ENCODE data around the gene LRMDA. TPM values are rescaled to one million over a fixed set of nuclear protein-coding genes. Genes with fewer than 3 reads are reported as not detected.

LRMDA gene
- total RNA-seq, 5 donors from 2014 or later (not counting 1 experiment from before 2014, with no cell fraction given), result 0.30 to 1.2 TPM; not detected in 3

GRCh38 chr10:75441196-75441595 is 9.8 kb downstream of the LRMDA start:
- Mint-ChIP-seq H3K4me1 (no peaks in the 10 kb centered on the region), H3K4me3 (no peak overlapping the region), H3K27ac (no peak overlapping the region), H3K36me3 (no peaks in the 10 kb centered on the region), H3K9me3 (peaks cover 13 to 24% (median 21%) of the 10 kb centered on the region in 3 donors), H3K27me3 (peaks cover 19 to 32% of the 10 kb centered on the region in 2 donors)
- H3K4me3 ChIP-seq (ENCODE audit: control insufficient read depth in 1 of 2, extremely low read depth in 1 of 2, low read length in 1 of 2), result no peak overlapping the region
- no peak for ATAC-seq (replicated peaks in 1 of 4)
- no peaks in the 10 kb centered on the region for H3K4me1 ChIP-seq (ENCODE audit: control insufficient read depth in 1 of 2, extremely low read depth in 1 of 2, insufficient read depth in 2 of 2, low read length in 2 of 2)
- H3K27me3 ChIP-seq (replicated peaks in 1 of 2; ENCODE audit: control insufficient read depth in 2 of 2, extremely low read depth in 1 of 2, insufficient read depth in 2 of 2, low read length in 1 of 2), result peaks cover 0 to 3% of the 10 kb centered on the region in 2 experiments
- CTCF ChIA-PET, result no interaction called here
- WGBS (ENCODE audit: insufficient coverage), result 74% methylated on average over 3 of the region's 4 CpGs
- no peaks in the 10 kb centered on the region for H3K36me3 ChIP-seq (ENCODE audit: control insufficient read depth in 2 of 2, extremely low read depth in 1 of 2, insufficient read depth in 1 of 2, low read length in 1 of 2)
- DNase-seq, result no peak
- no peak overlapping the region for H3K27ac ChIP-seq (ENCODE audit: low read length)
- POLR2A ChIA-PET, result interaction anchor here in 1 of 2 donors (0.5 kb wide), 1 partner anchor 41 kb away, joined by 3 read pairs; no protein-coding TSS in a partner anchor
- H3K9me3 ChIP-seq, result no peaks in the 10 kb centered on the region

DNA sequence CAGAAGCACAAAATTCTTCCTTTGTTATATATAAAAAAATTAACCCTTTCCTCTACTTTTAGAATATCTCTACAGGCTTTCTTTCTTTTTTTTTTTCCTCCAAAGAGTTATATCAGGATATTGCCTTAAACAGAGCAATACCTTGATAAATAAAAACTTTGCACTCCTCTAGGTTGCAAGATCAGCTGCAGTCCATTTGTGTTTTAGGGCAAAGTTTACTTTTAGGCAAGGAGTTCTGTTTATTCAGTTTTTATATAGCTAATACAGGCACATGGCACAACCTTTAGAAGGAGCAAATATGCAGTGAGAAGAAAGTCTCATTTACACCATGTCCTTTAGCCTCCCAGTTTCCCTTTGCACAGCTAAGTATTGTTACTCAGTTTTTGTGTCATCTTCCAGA is 10.3 kb downstream of the LRMDA start:
- Histone ChIP-seq H3K27ac (ENCODE audit: low read length) (no peak overlapping the region), H3K4me3 (ENCODE audit: control insufficient read depth in 1 of 2, extremely low read depth in 1 of 2, low read length in 1 of 2) (no peak overlapping the region), H3K9me3 (no peaks in the 10 kb centered on the region), H3K27me3 (replicated peaks in 1 of 2; ENCODE audit: control insufficient read depth in 2 of 2, extremely low read depth in 1 of 2, insufficient read depth in 2 of 2, low read length in 1 of 2) (peaks cover 0 to 3% of the 10 kb centered on the region in 2 experiments), H3K36me3 (ENCODE audit: control insufficient read depth in 2 of 2, extremely low read depth in 1 of 2, insufficient read depth in 1 of 2, low read length in 1 of 2) (no peaks in the 10 kb centered on the region), H3K4me1 (ENCODE audit: control insufficient read depth in 1 of 2, extremely low read depth in 1 of 2, insufficient read depth in 2 of 2, low read length in 2 of 2) (no peaks in the 10 kb centered on the region)
- Mint-ChIP-seq H3K36me3 (no peaks in the 10 kb centered on the region), H3K27me3 (peaks cover 19 to 32% of the 10 kb centered on the region in 2 donors), H3K9me3 (peaks cover 17 to 29% (median 25%) of the 10 kb centered on the region in 3 donors), H3K4me1 (no peaks in the 10 kb centered on the region), H3K4me3 (no peak overlapping the region), H3K27ac (no peak overlapping the region)
- ChIA-PET POLR2A (no interaction called here), CTCF (no interaction called here)
- ATAC-seq (replicated peaks in 1 of 4) (no peak), DNase-seq (no peak)

DNA sequence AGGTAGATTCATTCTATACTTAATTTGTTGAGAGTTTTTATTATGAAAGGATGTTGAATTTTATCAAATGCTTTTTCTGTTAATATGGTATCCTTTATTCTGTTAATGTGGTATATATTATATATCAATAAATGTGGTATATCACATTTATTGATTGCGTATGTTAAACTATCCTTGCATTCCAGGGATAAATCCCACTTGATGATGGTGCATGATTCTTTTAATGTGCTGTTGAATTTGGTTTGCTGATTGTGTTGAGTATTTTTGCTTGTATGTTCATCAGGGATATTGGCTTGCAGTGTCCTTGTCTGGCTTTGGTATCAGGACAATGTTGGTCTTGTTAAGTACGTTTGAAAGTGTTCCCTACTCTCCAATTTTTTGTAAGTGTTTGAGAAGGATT is 11.9 kb downstream of the LRMDA start:
- Histone ChIP-seq H3K9me3 (no peaks in the 10 kb centered on the region), H3K27ac (ENCODE audit: low read length) (no peak overlapping the region), H3K27me3 (replicated peaks in 1 of 2; ENCODE audit: control insufficient read depth in 2 of 2, extremely low read depth in 1 of 2, insufficient read depth in 2 of 2, low read length in 1 of 2) (peaks cover 0 to 8% of the 10 kb centered on the region in 2 experiments), H3K4me1 (ENCODE audit: control insufficient read depth in 1 of 2, extremely low read depth in 1 of 2, insufficient read depth in 2 of 2, low read length in 2 of 2) (no peaks in the 10 kb centered on the region), H3K36me3 (ENCODE audit: control insufficient read depth in 2 of 2, extremely low read depth in 1 of 2, insufficient read depth in 1 of 2, low read length in 1 of 2) (no peaks in the 10 kb centered on the region), H3K4me3 (ENCODE audit: control insufficient read depth in 1 of 2, extremely low read depth in 1 of 2, low read length in 1 of 2) (no peak overlapping the region)
- Mint-ChIP-seq H3K27ac (no peak overlapping the region), H3K4me1 (no peaks in the 10 kb centered on the region), H3K4me3 (no peak overlapping the region), H3K36me3 (no peaks in the 10 kb centered on the region), H3K27me3 (peaks cover 21 to 26% of the 10 kb centered on the region in 2 donors), H3K9me3 (peaks cover 21 to 31% (median 28%) of the 10 kb centered on the region in 3 donors)
- no peak for DNase-seq
- POLR2A ChIA-PET, result no interaction called here
- ATAC-seq (replicated peaks in 1 of 4), result no peak
- CTCF ChIA-PET, result no interaction called here
- WGBS (ENCODE audit: insufficient coverage), result no CpG with 5 or more reads among the region's 2 CpGs

DNA sequence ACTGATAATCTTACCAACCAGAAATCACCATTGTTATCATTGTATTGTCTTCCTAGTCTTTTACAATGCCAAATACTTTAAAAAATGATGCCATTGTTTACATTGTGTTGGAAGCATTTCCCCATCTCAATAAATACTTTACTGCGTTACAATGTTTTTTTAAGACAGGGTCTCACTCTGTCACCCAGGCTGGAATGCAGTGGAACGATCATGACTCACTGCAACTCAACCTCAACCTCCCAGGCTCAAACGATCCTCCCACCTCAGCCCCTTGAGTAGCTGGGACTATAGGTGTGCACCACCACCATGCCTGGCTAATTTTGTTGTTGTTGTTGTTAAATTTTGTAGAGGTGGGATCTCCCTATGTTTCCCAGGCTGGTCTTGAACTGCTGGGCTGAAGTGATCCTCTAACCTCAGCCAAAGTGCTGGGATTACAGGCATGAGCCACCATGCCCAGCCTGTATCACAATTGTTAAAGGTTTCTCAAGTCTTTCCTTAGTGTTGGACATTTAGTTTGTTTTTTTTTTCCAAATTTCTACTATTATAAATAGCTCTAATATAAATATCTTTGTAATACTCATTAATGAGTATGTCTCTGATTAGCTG is 13.5 kb downstream of the LRMDA start:
- CTCF ChIA-PET, result no interaction called here
- H3K27ac Mint-ChIP-seq, result no peak overlapping the region
- H3K27me3 Mint-ChIP-seq, result peaks cover 18 to 20% of the 10 kb centered on the region in 2 donors
- H3K4me3 Mint-ChIP-seq, result no peak overlapping the region
- DNase-seq, result no peak
- H3K4me1 ChIP-seq (ENCODE audit: control insufficient read depth in 1 of 2, extremely low read depth in 1 of 2, insufficient read depth in 2 of 2, low read length in 2 of 2), result no peaks in the 10 kb centered on the region
- no peak for ATAC-seq (replicated peaks in 1 of 4)
- POLR2A ChIA-PET, result interaction anchor here in 1 of 2 donors (0.5 kb wide), 1 partner anchor 1720 kb away, joined by 5 read pairs; no protein-coding TSS in a partner anchor
- H3K36me3 Mint-ChIP-seq, result no peaks in the 10 kb centered on the region
- no peak overlapping the region for H3K27ac ChIP-seq (ENCODE audit: low read length)
- H3K4me1 Mint-ChIP-seq, result no peaks in the 10 kb centered on the region
- H3K9me3 Mint-ChIP-seq, result peaks cover 21 to 31% (median 28%) of the 10 kb centered on the region in 3 donors
- H3K27me3 ChIP-seq (replicated peaks in 1 of 2; ENCODE audit: control insufficient read depth in 2 of 2, extremely low read depth in 1 of 2, insufficient read depth in 2 of 2, low read length in 1 of 2), result peaks cover 0 to 13% of the 10 kb centered on the region in 2 experiments
- no peaks in the 10 kb centered on the region for H3K36me3 ChIP-seq (ENCODE audit: control insufficient read depth in 2 of 2, extremely low read depth in 1 of 2, insufficient read depth in 1 of 2, low read length in 1 of 2)
- no peaks in the 10 kb centered on the region for H3K9me3 ChIP-seq
- H3K4me3 ChIP-seq (ENCODE audit: control insufficient read depth in 1 of 2, extremely low read depth in 1 of 2, low read length in 1 of 2), result no peak overlapping the region
- no CpG with 5 or more reads among the region's 3 CpGs for WGBS (ENCODE audit: insufficient coverage)

GRCh38 chr10:75446508-75446907 is 15.1 kb downstream of the LRMDA start:
- H3K36me3 Mint-ChIP-seq, result no peaks in the 10 kb centered on the region
- WGBS (ENCODE audit: insufficient coverage), result no CpG with 5 or more reads among the region's 1 CpG
- ATAC-seq (replicated peaks in 1 of 4), result no peak
- H3K9me3 ChIP-seq, result no peaks in the 10 kb centered on the region
- H3K4me1 Mint-ChIP-seq, result no peaks in the 10 kb centered on the region
- CTCF ChIA-PET, result no interaction called here
- no peaks in the 10 kb centered on the region for H3K4me1 ChIP-seq (ENCODE audit: control insufficient read depth in 1 of 2, extremely low read depth in 1 of 2, insufficient read depth in 2 of 2, low read length in 2 of 2)
- no peak overlapping the region for H3K27ac ChIP-seq (ENCODE audit: low read length)
- POLR2A ChIA-PET, result no interaction called here
- H3K27me3 ChIP-seq (replicated peaks in 1 of 2; ENCODE audit: control insufficient read depth in 2 of 2, extremely low read depth in 1 of 2, insufficient read depth in 2 of 2, low read length in 1 of 2), result peaks cover 0 to 10% of the 10 kb centered on the region in 2 experiments
- no peaks in the 10 kb centered on the region for H3K36me3 ChIP-seq (ENCODE audit: control insufficient read depth in 2 of 2, extremely low read depth in 1 of 2, insufficient read depth in 1 of 2, low read length in 1 of 2)
- peaks cover 21 to 31% (median 28%) of the 10 kb centered on the region in 3 donors for H3K9me3 Mint-ChIP-seq
- no peak for DNase-seq
- H3K27me3 Mint-ChIP-seq, result peaks cover 16 to 24% of the 10 kb centered on the region in 2 donors
- H3K4me3 Mint-ChIP-seq, result no peak overlapping the region
- H3K4me3 ChIP-seq (ENCODE audit: control insufficient read depth in 1 of 2, extremely low read depth in 1 of 2, low read length in 1 of 2), result no peak overlapping the region
- H3K27ac Mint-ChIP-seq, result no peak overlapping the region

DNA sequence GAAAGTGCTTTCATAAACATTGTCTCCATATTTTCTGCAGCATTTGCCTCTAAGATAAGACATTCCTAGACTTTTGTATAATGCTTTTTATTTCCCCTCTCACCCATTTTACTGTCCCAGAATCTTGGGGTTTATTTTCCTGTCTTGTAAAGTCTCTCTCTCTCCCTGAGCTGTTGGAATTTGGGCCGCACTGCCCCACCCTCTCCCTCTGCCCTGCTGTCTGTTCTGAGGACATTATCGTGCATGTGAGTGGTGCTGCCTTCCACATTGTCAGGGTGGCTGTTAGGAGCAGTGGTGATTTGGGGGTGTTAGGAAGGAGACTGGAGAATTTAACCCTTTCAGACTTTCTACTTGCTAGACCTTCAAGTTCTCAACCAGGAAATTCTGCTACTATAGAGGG is 16.7 kb downstream of the LRMDA start:
- H3K27ac ChIP-seq (ENCODE audit: low read length), result no peak overlapping the region
- Mint-ChIP-seq H3K4me1 (no peaks in the 10 kb centered on the region), H3K4me3 (no peak overlapping the region), H3K9me3 (peaks cover 16 to 22% (median 18%) of the 10 kb centered on the region in 3 donors), H3K27me3 (peaks cover 19 to 23% of the 10 kb centered on the region in 2 donors), H3K27ac (no peak overlapping the region), H3K36me3 (no peaks in the 10 kb centered on the region)
- ChIA-PET CTCF (no interaction called here), POLR2A (no interaction called here)
- no peaks in the 10 kb centered on the region for H3K4me1 ChIP-seq (ENCODE audit: control insufficient read depth in 1 of 2, extremely low read depth in 1 of 2, insufficient read depth in 2 of 2, low read length in 2 of 2)
- H3K4me3 ChIP-seq (ENCODE audit: control insufficient read depth in 1 of 2, extremely low read depth in 1 of 2, low read length in 1 of 2), result no peak overlapping the region
- no peaks in the 10 kb centered on the region for H3K9me3 ChIP-seq
- DNase-seq, result no peak
- WGBS (ENCODE audit: insufficient coverage), result no CpG with 5 or more reads among the region's 2 CpGs
- peaks cover 0 to 14% of the 10 kb centered on the region in 2 experiments for H3K27me3 ChIP-seq (replicated peaks in 1 of 2; ENCODE audit: control insufficient read depth in 2 of 2, extremely low read depth in 1 of 2, insufficient read depth in 2 of 2, low read length in 1 of 2)
- ATAC-seq (replicated peaks in 1 of 4), result no peak
- no peaks in the 10 kb centered on the region for H3K36me3 ChIP-seq (ENCODE audit: control insufficient read depth in 2 of 2, extremely low read depth in 1 of 2, insufficient read depth in 1 of 2, low read length in 1 of 2)

All from T-cell (primary cell).